HG02885 (cell line): ENCODE results near the gene CCDC81.
"Not testable (repeated sequence)": the region's sequence is repeated elsewhere in the genome, so short reads cannot be mapped to it uniquely, and the experiment has no call there.

Experiments
- ATAC-seq: cut with Tn5 transposase; IDR thresholded peaks from one replicate; pipeline ENCODE4 v1.9.1; 2021; ENCODE audit warnings: mild to moderate bottlenecking; ENCODE audit not compliant: unreplicated experiment, poor library complexity

Gene CCDC81

GRCh38 chr11:86374586-86374985, at the start of gene CCDC81:
Gene CCDC81 (plus strand): TSS chr11:86374887. CDS start chr11:86375164, 277 bp downstream.
- ATAC-seq: no peak

- ATAC-seq: no peak
Observed at GRCh38 chr11:86335131-86335767, 39.4 kb upstream of the CCDC81 start.

- ATAC-seq: no peak
Observed at GRCh38 chr11:86337227-86337626, 37.5 kb upstream of the CCDC81 start.

GRCh38 chr11:86341382-86341781, 33.3 kb upstream of the CCDC81 start:
- no peak for ATAC-seq

GRCh38 chr11:86346513-86346912, 28.2 kb upstream of the CCDC81 start:
- ATAC-seq: no peak

GRCh38 chr11:86355256-86355655, 19.4 kb upstream of the CCDC81 start:
- ATAC-seq: no peak

GRCh38 chr11:86357412-86357811, 17.3 kb upstream of the CCDC81 start:
- ATAC-seq: not testable (repeated sequence)

- no peak for ATAC-seq
Observed at GRCh38 chr11:86358720-86359119, 16.0 kb upstream of the CCDC81 start.

GRCh38 chr11:86360775-86361395, 13.8 kb upstream of the CCDC81 start:
- no peak for ATAC-seq

GRCh38 chr11:86363424-86363823, 11.3 kb upstream of the CCDC81 start:
- ATAC-seq: no peak

- no peak for ATAC-seq
Observed at GRCh38 chr11:86365546-86365945, 9.1 kb upstream of the CCDC81 start.

- no peak for ATAC-seq
Observed at GRCh38 chr11:86369668-86370067, 5.0 kb upstream of the CCDC81 start.

GRCh38 chr11:86370171-86370570, 4.5 kb upstream of the CCDC81 start:
- ATAC-seq: no peak

- no peak for ATAC-seq
Observed at GRCh38 chr11:86370922-86371594, 3.6 kb upstream of the CCDC81 start.

- ATAC-seq: no peak
Observed at GRCh38 chr11:86372041-86372440, 2.6 kb upstream of the CCDC81 start.

- ATAC-seq: no peak
Observed at GRCh38 chr11:86372586-86372985, 2.1 kb upstream of the CCDC81 start.

GRCh38 chr11:86374069-86374468, 618 bp upstream of the CCDC81 start:
- ATAC-seq: no peak

GRCh38 chr11:86377972-86378371, 3.3 kb downstream of the CCDC81 start:
- no peak for ATAC-seq

- no peak for ATAC-seq
Observed at GRCh38 chr11:86380295-86381059, 5.8 kb downstream of the CCDC81 start.

GRCh38 chr11:86383041-86383955, 8.6 kb downstream of the CCDC81 start:
- ATAC-seq: no peak
